ENCODE measurements around the gene PLXNA2.

The PLXNA2 gene

DNA sequence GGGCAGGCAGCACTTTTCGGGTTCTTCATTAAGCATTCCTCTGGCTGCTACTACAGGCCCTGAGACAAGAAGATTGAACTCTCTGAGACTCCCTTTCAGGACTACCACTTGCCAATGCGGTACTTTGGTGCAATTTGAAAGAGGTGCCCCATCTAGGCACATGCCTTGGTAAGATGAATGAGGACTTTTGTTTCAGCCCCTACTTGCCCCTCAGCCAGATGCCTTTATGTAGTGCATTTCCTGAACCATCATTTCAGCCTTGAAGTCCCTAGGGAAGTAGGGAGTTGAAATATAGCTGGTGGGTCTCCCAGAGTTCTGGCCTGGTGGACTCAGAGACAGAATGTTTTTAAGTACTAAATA is 123.8 kb downstream of the PLXNA2 start:
- DNase-seq (ENCODE audit: low read depth in 1 of 2, low spot score in 1 of 2), result no peak

DNA sequence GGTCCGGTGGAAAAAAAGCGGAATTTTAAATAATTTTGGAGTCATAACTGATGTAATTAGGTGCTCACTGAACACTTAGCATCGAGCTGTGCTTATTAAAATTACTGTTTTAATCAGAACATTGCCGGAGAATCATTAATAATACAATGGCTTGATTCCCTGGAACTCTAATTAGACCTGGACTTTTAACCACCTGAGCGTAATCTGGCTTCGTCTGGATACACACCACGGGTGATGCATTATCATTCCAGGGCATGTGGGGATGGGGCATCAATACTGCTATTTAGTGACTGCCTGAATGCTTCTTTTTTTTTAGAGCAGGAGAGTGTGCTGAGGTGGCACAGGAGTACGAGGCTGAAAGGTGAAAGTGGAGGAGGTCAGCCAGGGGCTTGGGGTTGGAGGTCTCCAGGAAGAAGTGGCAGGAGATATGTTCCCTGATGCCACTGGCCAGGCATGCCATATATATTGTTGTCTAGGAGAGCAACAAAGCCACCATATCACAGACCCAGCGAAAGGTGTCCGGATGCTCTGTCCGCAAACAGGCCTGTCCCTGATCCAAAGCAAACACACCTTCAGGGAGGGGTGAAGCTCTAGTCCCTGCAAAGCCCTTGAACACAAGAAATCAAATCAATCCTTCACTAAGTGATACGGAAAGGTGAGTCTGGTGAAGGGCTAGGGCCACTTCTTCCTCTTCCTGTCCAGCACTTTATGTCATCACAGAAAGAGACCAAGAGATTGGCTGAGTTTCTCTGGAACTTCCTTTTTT is 125.2 kb downstream of the PLXNA2 start:
- DNase-seq (ENCODE audit: low read depth in 1 of 2, low spot score in 1 of 2), result no peak

DNA sequence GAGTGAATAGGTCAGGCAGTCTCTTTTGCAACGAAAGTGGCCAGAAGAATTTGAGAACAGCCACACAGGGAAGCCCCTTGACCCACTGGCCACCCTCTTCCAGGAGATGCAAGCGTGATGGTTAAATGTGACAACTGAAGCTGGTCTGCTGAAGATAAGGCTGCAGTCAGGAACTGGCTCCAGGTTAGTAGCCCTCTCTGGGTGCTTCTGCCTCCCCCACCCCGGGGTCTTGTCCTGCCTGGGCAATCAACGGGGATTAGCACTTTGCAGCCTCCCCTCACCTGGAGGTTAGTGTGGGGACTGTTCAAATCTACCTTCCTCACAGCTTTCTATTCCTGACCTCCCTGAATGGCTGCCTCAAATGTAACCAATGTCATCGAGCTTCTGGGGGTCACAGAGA is 125.9 kb downstream of the PLXNA2 start:
- no peak for DNase-seq (ENCODE audit: low read depth in 1 of 2, low spot score in 1 of 2)

DNA sequence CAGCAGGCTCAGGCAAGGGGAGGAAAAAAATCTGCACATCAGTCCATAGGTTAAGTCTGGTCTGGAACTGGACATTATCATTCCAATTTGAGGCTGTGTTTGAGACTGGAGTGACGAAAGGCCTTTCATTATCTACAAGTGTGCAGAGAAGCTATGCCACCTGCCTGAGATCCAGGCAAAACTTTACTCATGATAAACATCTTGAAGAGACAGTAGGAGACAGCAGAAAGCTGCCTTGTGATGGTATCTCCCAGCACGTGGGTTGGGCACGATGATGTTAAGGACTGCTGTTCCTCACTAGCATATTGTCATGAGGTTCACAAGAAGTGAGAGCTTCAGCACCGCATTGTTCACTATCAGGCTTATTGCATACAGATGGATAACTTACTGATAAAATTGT is 126.4 kb downstream of the PLXNA2 start:
- DNase-seq (ENCODE audit: low read depth in 1 of 2, low spot score in 1 of 2), result no peak

DNA sequence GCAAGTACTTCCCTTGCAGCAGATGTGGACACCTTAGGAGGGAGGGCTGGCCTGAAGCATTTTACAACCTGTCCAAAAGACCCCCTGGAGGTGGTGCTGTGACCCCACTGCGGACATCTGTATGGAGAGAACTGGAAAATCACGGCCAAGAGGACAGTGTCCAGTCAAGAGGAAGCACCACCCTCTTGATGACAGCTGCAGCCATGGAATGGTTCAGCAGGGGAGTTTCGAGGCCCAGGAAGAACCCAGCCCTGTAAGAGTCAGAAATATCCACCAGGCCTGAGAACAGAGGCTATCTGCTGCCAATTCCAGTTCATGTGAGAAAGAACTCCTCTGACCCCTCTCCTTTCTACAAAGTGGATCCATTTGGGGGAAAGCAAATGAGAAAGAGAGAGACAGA is 126.8 kb downstream of the PLXNA2 start:
- no peak for DNase-seq (ENCODE audit: low read depth in 1 of 2, low spot score in 1 of 2)

DNA sequence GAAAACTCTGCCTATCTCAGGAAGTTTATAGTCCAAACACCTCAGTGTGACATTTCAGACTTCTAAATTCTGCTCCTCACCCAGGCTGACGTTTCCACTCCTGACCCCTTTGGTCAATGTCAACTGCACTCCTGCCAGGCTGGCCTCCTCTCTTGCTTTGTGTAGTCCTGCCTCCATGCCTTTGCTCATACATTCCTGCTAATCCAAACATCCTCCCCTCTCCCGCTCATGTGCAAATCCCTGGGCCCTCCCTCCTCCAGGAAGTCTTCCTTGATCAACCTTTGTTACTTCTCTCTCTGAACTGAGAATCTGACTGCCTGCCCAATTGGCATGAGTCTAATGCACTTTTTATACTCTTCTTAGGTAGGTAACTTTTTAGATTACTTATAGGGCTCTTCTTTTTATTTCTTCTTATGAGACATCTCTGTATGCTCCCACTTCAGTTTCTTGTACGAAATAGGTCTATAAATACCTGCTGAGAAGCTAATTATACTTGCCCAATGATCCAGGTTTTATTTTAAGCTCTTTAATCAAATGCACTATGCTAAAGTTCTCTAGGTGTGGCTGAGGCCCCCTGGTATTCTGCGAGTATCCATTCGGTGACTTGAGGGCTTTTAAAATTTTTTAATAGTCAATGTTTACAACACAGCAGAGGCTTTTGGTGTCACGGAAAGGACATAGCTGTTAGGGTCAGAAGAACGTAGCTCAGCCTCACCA is 128.1 kb downstream of the PLXNA2 start:
- DNase-seq (ENCODE audit: low read depth in 1 of 2, low spot score in 1 of 2), result no peak

DNA sequence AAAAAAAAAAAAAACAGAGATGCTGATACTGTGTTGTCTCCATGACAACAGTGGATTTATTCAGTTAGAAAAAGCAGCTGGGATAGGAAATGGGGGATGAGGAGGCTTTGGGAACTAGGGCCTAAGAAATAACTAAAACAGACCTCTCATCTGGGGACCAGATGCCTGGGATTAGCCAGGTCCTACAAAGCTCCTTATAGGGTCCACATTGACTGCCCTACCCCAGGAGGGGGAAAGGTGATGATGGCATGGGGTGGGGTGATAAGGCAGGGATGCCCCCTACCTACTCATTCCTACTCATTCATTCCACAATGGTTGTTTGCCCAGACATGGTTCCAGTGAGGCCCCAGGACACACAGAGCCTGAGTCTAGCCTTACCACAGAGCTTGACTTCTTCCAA is 131.2 kb downstream of the PLXNA2 start:
- no peak for DNase-seq (ENCODE audit: low read depth in 1 of 2, low spot score in 1 of 2)

DNA sequence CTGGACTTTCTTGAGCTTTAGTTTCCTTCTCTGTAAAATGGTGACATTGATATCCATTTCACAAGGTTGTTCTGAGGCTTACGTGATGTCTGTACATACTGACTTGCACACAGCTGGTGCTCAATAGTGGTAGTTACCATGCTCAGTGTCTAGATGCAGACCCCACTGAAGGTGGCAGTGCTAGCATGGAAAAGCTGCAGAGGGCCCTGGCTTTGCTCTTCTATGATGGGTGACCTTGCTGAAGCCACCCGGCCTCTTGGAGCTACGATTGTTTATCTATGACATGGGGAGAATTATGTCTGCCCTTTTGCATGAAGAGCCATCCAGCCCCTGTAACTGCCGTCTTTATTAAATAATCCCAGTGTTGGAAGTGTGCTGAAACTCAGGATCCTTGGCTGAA is 131.8 kb downstream of the PLXNA2 start:
- no peak for DNase-seq (ENCODE audit: low read depth in 1 of 2, low spot score in 1 of 2)

DNA sequence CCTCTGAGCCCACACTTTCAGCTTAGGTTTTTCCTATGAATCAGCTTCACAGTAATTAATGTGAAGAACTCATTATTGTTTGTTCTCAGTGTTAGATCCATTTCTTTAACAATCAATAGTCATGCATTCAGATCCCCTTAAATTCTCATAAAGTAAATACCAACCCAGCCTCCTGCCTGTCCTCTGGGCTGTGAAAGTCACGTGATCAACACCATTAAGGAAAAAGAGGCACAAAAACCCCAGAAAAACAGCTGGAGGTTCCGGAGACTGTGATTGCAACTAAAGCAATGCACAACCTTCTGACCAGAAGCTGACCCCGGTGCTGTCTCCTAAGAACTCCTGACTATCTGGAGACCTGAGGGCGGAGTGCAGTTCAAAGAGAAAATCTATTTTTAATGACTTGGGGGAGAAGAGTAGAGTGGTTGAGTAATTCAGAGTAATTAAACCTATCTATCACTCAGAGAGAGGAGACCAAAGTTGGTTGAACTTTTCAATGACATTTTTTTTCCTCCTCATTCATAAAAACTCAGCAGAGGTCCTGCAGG is 132.5 kb downstream of the PLXNA2 start:
- DNase-seq (ENCODE audit: low read depth in 1 of 2, low spot score in 1 of 2), result no peak

DNA sequence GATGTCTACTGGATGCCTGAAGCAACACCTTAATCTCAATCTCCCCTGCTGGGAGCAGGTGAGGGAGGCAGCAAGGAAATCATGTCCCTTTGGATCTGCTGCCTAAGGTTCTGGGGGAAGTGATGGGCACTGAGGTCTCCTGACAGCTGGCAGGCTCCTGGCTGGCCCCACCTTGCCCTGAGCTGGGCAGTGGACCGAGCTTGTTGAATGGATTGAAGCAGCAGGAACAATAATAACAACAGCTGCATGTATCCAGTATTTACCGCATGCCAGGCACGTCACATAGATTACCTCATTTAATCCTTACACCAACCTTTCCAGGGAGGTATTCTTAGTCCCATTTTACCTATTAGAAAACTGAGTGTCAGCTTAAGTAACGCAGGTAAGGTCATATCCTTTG is 133.9 kb downstream of the PLXNA2 start:
- no peak for DNase-seq (ENCODE audit: low read depth in 1 of 2, low spot score in 1 of 2)

DNA sequence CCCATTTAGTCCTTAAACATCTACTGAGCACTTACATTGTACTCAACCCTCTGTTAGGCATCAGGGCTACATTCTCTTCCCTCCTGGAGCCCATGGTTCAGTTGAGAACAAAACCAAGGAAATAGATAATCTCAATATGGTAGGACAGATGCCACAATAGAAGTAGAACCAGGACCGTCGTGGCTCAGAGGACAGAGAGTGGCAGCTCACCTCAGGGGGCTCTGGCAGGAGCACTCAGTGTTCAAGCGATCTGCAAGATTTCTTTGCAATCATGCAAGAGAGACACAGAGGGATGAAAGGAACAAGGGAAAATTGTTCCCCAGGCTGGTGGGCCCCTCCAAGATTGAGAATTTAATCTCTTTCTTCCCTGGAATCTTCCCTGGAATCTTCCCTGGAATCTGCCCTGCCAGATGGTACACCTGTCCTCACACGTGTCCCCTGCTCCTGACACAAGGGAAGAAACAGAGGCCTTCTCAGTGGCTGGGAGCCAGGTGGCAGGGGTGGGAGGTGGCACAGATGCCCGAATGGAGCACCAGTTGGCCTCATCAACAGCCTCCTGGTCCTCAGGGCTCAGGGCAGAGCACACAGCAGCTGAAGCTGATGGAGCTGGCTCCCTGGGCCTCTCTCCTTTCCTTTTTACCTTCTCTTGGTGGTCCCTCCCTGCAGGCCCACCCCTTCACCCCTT is 135.4 kb downstream of the PLXNA2 start:
- no peak for DNase-seq (ENCODE audit: low read depth in 1 of 2, low spot score in 1 of 2)

DNA sequence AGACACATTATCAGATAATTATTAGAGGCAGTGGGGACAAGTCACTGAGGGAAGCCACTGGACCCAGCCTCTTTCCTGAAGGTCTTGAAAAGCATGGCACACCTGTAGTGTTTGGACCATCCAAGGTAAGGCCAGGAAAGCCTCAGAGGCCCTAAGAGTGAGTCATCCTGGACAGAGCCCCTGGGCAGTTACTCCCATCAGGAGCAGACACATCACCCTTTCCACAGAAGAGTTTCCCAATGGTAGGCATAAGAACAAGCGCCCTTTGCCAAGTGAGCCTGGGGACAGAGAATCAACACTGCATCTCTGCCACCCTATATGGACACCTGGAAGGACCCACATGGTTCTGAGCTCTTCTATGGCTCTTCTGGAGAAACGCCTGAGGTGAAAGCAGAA is 136.0 kb downstream of the PLXNA2 start:
- no peak for DNase-seq (ENCODE audit: low read depth in 1 of 2, low spot score in 1 of 2)

DNA sequence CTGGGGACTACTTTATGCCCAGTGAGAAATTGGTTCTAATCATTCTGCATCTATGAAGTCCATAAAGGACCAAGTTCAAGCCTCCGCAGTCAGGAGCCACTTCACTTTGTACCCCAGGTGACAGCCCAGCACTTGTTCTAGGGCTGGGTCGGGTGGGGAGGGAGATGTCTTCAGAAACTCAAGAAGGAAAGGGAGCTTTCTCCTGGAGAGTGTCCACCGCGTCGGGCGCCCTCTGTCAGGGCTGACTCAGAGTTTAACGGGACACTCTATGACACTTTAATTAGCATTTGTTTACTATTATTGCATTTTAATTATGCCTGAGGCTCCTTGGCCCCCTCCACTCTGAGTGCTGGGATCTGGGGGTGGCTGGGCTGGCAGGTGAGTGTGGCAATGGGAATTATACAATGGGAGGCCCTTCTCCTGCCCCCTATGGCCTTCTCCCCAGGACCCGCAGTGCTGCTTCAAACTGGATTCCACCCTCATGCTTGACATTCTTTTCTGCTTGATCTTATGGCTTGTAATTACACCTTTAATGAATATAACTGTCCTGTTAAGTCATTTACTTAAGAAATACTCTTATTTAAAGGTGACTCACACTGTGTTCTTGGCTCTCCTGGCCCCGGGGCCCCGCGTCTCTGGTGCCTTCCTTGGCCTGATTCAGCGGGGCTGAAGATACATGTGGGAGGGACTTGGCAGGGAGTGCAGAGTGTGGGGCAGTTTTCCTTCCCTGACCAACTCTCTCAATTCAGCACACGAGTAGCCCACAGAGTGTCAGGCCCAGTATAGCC is 136.6 kb downstream of the PLXNA2 start:
- DNase-seq (ENCODE audit: low read depth in 1 of 2, low spot score in 1 of 2), result no peak

DNA sequence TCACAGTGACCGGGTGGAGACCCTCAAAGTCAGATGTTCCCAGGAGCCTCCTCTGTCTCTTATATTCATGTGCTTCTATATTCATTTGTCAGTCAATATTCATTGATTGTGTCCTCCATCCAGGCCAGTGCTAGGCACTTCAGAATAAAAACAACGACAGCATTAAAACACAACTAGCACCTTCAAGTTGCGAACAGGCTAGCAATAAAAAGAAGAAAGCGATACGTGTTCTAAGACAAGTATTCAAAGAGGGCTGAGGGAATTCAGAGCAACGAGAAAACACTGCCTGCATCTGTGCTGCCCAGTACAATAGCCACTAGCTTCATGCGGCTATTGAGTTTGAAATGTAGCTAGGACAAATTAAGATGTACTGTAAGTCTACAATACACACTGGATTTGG is 138.0 kb downstream of the PLXNA2 start:
- DNase-seq (ENCODE audit: low read depth in 1 of 2, low spot score in 1 of 2), result no peak

DNA sequence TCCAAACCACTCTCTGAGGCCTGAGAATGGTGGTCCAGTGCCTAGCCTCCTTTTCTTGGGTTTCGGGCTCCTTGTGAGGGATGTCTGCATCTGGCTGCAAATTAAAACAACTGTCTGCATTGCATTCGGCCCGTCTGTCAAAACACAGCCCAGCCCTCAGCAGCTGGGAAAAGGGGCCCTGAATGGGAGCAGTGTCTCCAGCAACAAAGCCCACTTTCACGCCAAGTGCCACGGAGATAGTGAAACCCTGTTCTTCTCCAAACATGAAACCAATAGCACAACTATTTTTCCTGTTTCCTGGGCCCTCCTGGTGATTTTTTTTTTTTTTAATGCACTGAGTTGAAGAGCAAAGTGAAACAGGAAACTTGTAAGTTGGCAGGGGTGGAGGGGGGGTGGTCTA is 138.4 kb downstream of the PLXNA2 start:
- no peak for DNase-seq (ENCODE audit: low read depth in 1 of 2, low spot score in 1 of 2)

DNA sequence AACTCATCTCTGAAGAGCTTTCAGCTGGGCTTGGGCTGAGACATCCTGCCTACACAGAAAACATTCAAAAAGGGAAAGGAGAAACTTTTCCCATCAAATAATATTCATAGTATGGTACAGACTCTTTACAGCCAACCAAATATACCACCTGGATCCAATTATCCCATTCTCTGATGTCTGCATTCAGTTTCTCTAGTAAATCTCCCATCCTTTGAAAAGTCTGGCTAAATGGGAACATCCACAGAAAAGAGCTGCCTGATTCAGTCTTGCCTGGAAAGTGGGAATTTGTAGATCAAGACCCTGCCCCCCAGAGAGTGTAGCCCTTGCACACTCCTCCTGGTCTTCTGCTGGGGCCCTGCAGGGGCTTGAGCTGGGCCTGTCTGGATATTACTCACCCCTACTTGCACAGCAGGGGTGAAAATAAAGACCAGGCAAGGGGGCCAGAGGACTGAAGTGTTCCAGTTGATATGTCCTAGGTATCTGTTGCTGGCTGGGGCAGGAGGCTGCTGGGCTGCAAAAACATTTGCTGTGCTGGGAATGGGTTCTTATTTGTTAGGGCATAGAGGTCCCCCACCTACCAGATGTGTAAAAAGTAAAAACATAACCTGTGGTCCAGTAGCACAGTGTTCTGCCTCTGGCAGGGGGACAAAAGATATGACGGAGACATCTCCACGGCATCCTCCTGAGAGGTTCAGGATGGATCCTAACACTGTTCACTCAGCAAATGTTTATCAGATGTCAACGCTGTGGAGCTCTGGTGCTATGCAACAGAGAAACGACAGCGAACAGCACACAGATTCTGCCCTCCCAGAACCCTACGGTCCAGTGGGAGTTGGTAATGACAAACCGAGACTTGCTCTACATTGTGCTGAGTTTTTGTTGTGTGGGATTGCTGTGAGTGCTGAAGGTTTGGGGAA is 140.3 kb downstream of the PLXNA2 start:
- no peak for DNase-seq (ENCODE audit: low read depth in 1 of 2, low spot score in 1 of 2)

DNA sequence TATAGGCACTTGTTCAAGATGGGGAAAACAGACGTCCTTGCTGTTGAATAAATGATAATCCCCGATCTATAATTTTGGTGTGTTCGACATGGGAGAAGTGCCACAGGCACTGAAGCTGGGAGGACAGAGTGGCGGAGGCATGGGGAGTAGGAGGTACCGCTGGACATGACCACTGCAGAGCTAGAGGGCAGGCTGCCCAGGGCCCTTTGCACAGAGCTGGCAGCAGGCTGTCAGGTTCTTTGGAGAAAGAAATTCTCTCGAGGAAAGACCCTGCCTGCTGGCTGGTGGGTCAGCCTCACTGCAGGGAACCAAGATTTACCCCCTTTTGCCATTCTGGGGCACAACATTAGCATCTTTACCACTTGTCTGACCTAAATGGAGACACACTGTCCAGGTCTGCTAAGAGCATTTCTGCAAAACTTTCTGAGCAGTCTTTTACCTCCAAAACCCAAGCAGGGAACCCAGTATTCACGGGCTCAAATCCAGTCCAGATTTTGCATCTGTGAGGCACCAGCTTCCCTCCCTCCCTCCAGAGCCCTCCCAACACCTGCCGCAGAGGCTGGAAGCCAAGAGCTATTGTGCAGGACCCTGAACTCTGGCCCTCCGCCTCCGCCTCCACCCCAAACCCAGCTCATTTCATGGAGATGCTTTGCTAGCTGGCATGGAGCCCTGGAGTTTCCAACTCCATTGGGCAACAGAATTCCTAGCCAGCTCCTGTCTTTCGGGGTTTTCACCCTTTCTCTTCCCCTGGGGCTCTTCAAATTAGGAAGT is 142.3 kb downstream of the PLXNA2 start:
- no peak for DNase-seq (ENCODE audit: low read depth in 1 of 2, low spot score in 1 of 2)

DNA sequence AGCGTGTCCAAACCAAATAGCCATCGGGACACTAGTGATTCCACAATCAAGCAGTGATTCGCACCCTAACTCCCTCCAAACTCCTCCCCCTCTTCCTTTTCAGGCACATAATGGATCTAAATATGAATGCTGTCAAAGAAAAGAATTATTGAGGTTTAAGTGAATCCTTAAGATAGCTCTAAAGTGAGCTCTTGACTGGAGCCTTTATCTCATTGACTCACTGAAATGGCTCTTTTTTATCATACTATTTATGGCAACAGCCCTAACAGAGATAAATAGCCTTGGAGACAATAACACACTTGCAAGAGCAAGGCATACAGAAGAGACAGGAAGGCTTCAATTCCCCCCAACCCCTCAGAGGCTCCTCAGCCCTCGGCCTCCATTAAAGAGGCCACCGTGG is 143.3 kb downstream of the PLXNA2 start:
- DNase-seq (ENCODE audit: low read depth in 1 of 2, low spot score in 1 of 2), result no peak

DNA sequence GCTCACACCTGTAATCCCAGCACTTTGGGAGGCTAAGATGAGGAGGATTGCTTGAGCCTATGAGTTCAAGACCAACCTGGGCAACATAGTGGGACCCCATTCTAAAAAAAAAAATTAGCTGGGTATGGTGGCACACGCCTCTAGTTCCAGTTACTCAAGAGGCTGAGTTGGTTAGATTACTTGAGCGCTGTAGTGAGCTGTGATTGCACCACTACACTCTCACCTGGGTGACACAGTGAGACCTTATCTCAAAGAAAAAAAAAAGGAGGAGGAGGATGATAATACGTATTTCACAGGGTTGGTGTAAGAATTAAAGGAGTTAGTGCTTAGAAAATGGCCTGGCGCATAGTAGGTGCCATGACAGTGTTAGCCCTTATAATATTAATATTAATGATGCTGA is 144.1 kb downstream of the PLXNA2 start:
- no peak for DNase-seq (ENCODE audit: low read depth in 1 of 2, low spot score in 1 of 2)

DNA sequence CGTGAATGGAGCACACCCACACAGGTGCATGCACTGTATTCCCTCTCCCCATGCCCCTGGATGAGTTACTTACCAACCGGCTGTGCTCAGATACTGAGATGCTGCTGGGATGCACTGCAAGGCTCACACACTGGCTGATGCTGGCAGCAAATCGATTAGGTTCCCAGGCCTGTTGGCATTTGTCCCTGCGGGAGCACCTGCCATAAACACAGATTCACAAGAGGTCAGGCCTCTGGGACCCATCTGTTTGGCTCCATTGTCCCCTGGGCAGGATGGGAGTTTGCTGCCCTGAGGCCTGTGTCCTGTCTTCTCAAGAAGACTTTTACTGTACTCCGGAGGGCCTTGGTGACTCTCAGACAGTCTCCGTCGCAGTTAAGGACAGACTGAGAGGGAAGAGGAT is 145.4 kb downstream of the PLXNA2 start:
- no peak for DNase-seq (ENCODE audit: low read depth in 1 of 2, low spot score in 1 of 2)
